Right cardiac atrium (tissue), 5 donors: ENCODE results near the gene MAN1A2. TPM values are rescaled to one million over a fixed set of nuclear protein-coding genes. Genes with fewer than 3 reads are reported as not detected.
A peak's percentile ranks its signal among the peaks of the same experiment; 100 is the strongest.
"Not testable (repeated sequence)": the region's sequence is repeated elsewhere in the genome, so short reads cannot be mapped to it uniquely, and the experiment has no call there.

Experiments used
- ATAC-seq, 2 donors: fragments of 200-7000 bp; cut with Tn5 transposase; one replicate each; pipeline versions ENCODE4 v1.8.0 to v1.9.1; 2020; ENCODE audit warnings: moderate library complexity in 2 of 2, mild to moderate bottlenecking in 1 of 2
- DNase-seq, 3 donors: peaks; one replicate each; pipeline ENCODE4 v3.0.0-alpha.2; 2020
- H3K27ac ChIP-seq: one replicate; pipeline ENCODE4 v1.5.1; 2013; ENCODE audit warnings: mild to moderate bottlenecking, low read length, control low read depth, moderate library complexity
- H3K27me3 ChIP-seq: one replicate; pipeline ENCODE4 v1.6.1; 2013; ENCODE audit not compliant: control insufficient read depth, insufficient read depth
- H3K4me1 ChIP-seq: one replicate; pipeline ENCODE4 v1.6.1; 2013; ENCODE audit warnings: low read length; ENCODE audit not compliant: control insufficient read depth, insufficient read depth
- H3K4me3 ChIP-seq: one replicate; pipeline ENCODE4 v1.5.1; 2013; ENCODE audit warnings: low read length, control low read depth
- H3K9me3 ChIP-seq: one replicate; pipeline ENCODE4 v1.6.1; 2013; ENCODE audit warnings: low read length; ENCODE audit not compliant: control insufficient read depth
- WGBS: extraction: QIAGEN DNeasy Blood & Tissue Kit; methylation state at CpG from one replicate; pipeline ENCODE4 v1.1.7; 2013; 5-methylcytosine and 5-hydroxymethylcytosine counted together
- intact Hi-C, 4 donors: fragments of 100-400 bp; cut with DNase I; formaldehyde crosslinking; loops; one replicate each; pipeline versions ENCODE4 v1.11.0 to v1.14.0; 2022 to 2023
- polyA plus RNA-seq: library from polyadenylated mRNA; stranded (reverse); fragments of 200-250 nt; gene quantifications from one replicate; pipeline ENCODE4 v1.2.3, GENCODE V29; 2013
- total RNA-seq, 4 donors: library from RNA; stranded (reverse); fragmentation: NEBNext Ultra II Directional; extraction: Animal tissue kit (Norgen Biotek cat#: 25700); gene quantifications; one replicate each; pipeline ENCODE4 v1.2.1, GENCODE V29; 2021
- donor health status: healthy with polysubstance abuse.
- donor health status: DM: no; HTN: yes; CAD: no.
- donor health status: DM: no; HTN: no; CAD: no.
- donor health status: DM: no; HTN: yes; CAD: no; lungs with severe emphysema.
- donor health status: DM: yes; HTN: yes; CAD: no.

Gene MAN1A2
- total and polyA plus RNA-seq, 5 donors = 8.8 to 49.0 (median 43.4) TPM

GRCh38 chr1:117336088-117336817 lies 31.0 kb upstream of the MAN1A2 start:
- intact Hi-C loops = no loop called here
- no peak overlapping the region for H3K4me3 ChIP-seq
- no peaks in the 10 kb centered on the region for H3K9me3 ChIP-seq
- no peaks in the 10 kb centered on the region for H3K27me3 ChIP-seq
- 16% methylated on average over 2 of the region's 2 CpGs for WGBS
- H3K27ac ChIP-seq = no peak overlapping the region
- peak; percentile 48 to 62 for ATAC-seq
- peak in 1 of 3 donors; percentile 37 for DNase-seq
- H3K4me1 ChIP-seq = no peaks in the 10 kb centered on the region

- H3K4me1 ChIP-seq = no peaks in the 10 kb centered on the region
- no peaks in the 10 kb centered on the region for H3K27me3 ChIP-seq
- no peak overlapping the region for H3K27ac ChIP-seq
- no peaks in the 10 kb centered on the region for H3K9me3 ChIP-seq
- intact Hi-C loops = no loop called here
- H3K4me3 ChIP-seq = no peak overlapping the region
- 61% methylated on average over 6 of the region's 6 CpGs for WGBS
- ATAC-seq (peak; percentile 83 to 84), DNase-seq (peak in 1 of 3 donors; percentile 12)
Measured at GRCh38 chr1:117339866-117340700, 27.2 kb upstream of the MAN1A2 start.

GRCh38 chr1:117341123-117341522 lies 26.1 kb upstream of the MAN1A2 start:
- no peaks in the 10 kb centered on the region for H3K9me3 ChIP-seq
- no peak for ATAC-seq
- no peak for DNase-seq
- intact Hi-C loops = no loop called here
- no peaks in the 10 kb centered on the region for H3K27me3 ChIP-seq
- WGBS = 86% methylated on average over 5 of the region's 5 CpGs
- no peaks in the 10 kb centered on the region for H3K4me1 ChIP-seq
- H3K4me3 ChIP-seq = no peak overlapping the region
- H3K27ac ChIP-seq = no peak overlapping the region

- ATAC-seq (no peak), DNase-seq (no peak)
- intact Hi-C loops = no loop called here
- Histone ChIP-seq H3K9me3 (no peaks in the 10 kb centered on the region), H3K4me1 (no peaks in the 10 kb centered on the region), H3K27me3 (no peaks in the 10 kb centered on the region), H3K4me3 (no peak overlapping the region), H3K27ac (no peak overlapping the region)
- WGBS = 78% methylated on average over 2 of the region's 2 CpGs
Measured at GRCh38 chr1:117342397-117342796, 24.9 kb upstream of the MAN1A2 start.

GRCh38 chr1:117346206-117346928 lies 20.9 kb upstream of the MAN1A2 start:
- Histone ChIP-seq H3K4me3 (no peak overlapping the region), H3K27me3 (no peaks in the 10 kb centered on the region), H3K4me1 (no peaks in the 10 kb centered on the region), H3K9me3 (no peaks in the 10 kb centered on the region), H3K27ac (no peak overlapping the region)
- no peak for DNase-seq
- 85% methylated on average over 4 of the region's 4 CpGs for WGBS
- no peak for ATAC-seq
- intact Hi-C loops = no loop called here

GRCh38 chr1:117347907-117348306 lies 19.3 kb upstream of the MAN1A2 start:
- ATAC-seq (no peak), DNase-seq (no peak)
- Histone ChIP-seq H3K4me3 (no peak overlapping the region), H3K4me1 (no peaks in the 10 kb centered on the region), H3K9me3 (no peaks in the 10 kb centered on the region), H3K27ac (no peak overlapping the region), H3K27me3 (no peaks in the 10 kb centered on the region)
- 91% methylated on average over 4 of the region's 4 CpGs for WGBS
- intact Hi-C loops = no loop called here

GRCh38 chr1:117352695-117353094 lies 14.6 kb upstream of the MAN1A2 start:
- ATAC-seq, H3K4me1 ChIP-seq, H3K9me3 ChIP-seq, H3K27me3 ChIP-seq, H3K27ac ChIP-seq, intact Hi-C loops, H3K4me3 ChIP-seq, DNase-seq: not testable (repeated sequence)
- WGBS = 98% methylated on average over 2 of the region's 3 CpGs

- H3K4me1 ChIP-seq, H3K9me3 ChIP-seq, H3K4me3 ChIP-seq, ATAC-seq, H3K27me3 ChIP-seq, H3K27ac ChIP-seq, intact Hi-C loops: not testable (repeated sequence)
- 90% methylated on average over 24 of the region's 24 CpGs for WGBS
- DNase-seq = peak in 1 of 3 donors; percentile 29
Measured at GRCh38 chr1:117357833-117358603, 9.2 kb upstream of the MAN1A2 start.

GRCh38 chr1:117358604-117358887 lies 8.7 kb upstream of the MAN1A2 start:
- H3K9me3 ChIP-seq, ATAC-seq, intact Hi-C loops, H3K27ac ChIP-seq, H3K27me3 ChIP-seq, DNase-seq, H3K4me1 ChIP-seq, H3K4me3 ChIP-seq: not testable (repeated sequence)
- 82% methylated on average over 8 of the region's 8 CpGs for WGBS

GRCh38 chr1:117359561-117360289 lies 7.5 kb upstream of the MAN1A2 start:
- Histone ChIP-seq H3K4me3 (no peak overlapping the region), H3K27me3 (no peaks in the 10 kb centered on the region), H3K4me1 (peaks cover 5% of the 10 kb centered on the region), H3K27ac (no peak overlapping the region), H3K9me3 (no peaks in the 10 kb centered on the region)
- no peak for ATAC-seq
- intact Hi-C loops = loop anchor here in 1 of 4 donors (10.0 kb wide), 1 partner anchor 235 kb away; the partner anchor contains the start of gene TRIM45
- no peak for DNase-seq
- WGBS = 68% methylated on average over 4 of the region's 4 CpGs
